Stimulated activated naive CD4-positive, alpha-beta T cell treated with Interleukin-2 at 50 U/mL for 16 hours (primary cell): ENCODE results near the gene GRSF1.
"Not testable (repeated sequence)": the region's sequence is repeated elsewhere in the genome, so short reads cannot be mapped to it uniquely, and the experiment has no call there.

Source experiments
- DNase-seq: peaks from one replicate; lab custom pipeline; 2025; lab: John Stamatoyannopoulos, UW

The GRSF1 gene

GRCh38 chr4:70839589-70840093 is at the start of gene GRSF1:
GRSF1 (minus strand) TSS chr4:70839890; CDS start chr4:70839827, 63 bp downstream.
- peak; percentile 93 for DNase-seq

- no peak for DNase-seq
Measured at GRCh38 chr4:70885174-70885573, 45.5 kb upstream of the GRSF1 start.

GRCh38 chr4:70880739-70881138 is 41.0 kb upstream of the GRSF1 start:
- DNase-seq: no peak

- no peak for DNase-seq
Measured at GRCh38 chr4:70877556-70877955, 37.9 kb upstream of the GRSF1 start.

- DNase-seq: no peak
Measured at GRCh38 chr4:70874268-70875156, 34.8 kb upstream of the GRSF1 start.

- DNase-seq: no peak
Measured at GRCh38 chr4:70873216-70873615, 33.5 kb upstream of the GRSF1 start.

GRCh38 chr4:70868778-70869177 is 29.1 kb upstream of the GRSF1 start:
- no peak for DNase-seq

- no peak for DNase-seq
Measured at GRCh38 chr4:70863099-70863790, 23.6 kb upstream of the GRSF1 start.

- no peak for DNase-seq
Measured at GRCh38 chr4:70859066-70859465, 19.4 kb upstream of the GRSF1 start.

- DNase-seq: no peak
Measured at GRCh38 chr4:70858454-70858853, 18.8 kb upstream of the GRSF1 start.

- no peak for DNase-seq
Measured at GRCh38 chr4:70855464-70855863, 15.8 kb upstream of the GRSF1 start.

- DNase-seq: no peak
Measured at GRCh38 chr4:70849291-70849690, 9.6 kb upstream of the GRSF1 start.

- DNase-seq: no peak
Measured at GRCh38 chr4:70844180-70844579, 4.5 kb upstream of the GRSF1 start.

- DNase-seq: no peak
Measured at GRCh38 chr4:70842761-70843435, 3.2 kb upstream of the GRSF1 start.

- no peak for DNase-seq
Measured at GRCh38 chr4:70841951-70842350, 2.3 kb upstream of the GRSF1 start.

GRCh38 chr4:70841211-70841610 is 1.5 kb upstream of the GRSF1 start:
- DNase-seq: no peak

- not testable (repeated sequence) for DNase-seq
Measured at GRCh38 chr4:70840631-70841030, 941 bp upstream of the GRSF1 start.

- peak; percentile 66 for DNase-seq
Measured at GRCh38 chr4:70840137-70840536, 447 bp upstream of the GRSF1 start.

- DNase-seq: peak; percentile 63
Measured at GRCh38 chr4:70838666-70839588, 763 bp downstream of the GRSF1 start.

GRCh38 chr4:70838204-70838603 is 1.5 kb downstream of the GRSF1 start:
- no peak for DNase-seq

- DNase-seq: no peak
Measured at GRCh38 chr4:70836081-70836480, 3.6 kb downstream of the GRSF1 start.
